HG02678 (cell line): ENCODE measurements around the gene GDNF.
"Not testable (repeated sequence)": the region's sequence is repeated elsewhere in the genome, so short reads cannot be mapped to it uniquely, and the experiment has no call there.

Experiments
- ATAC-seq: cut with Tn5 transposase; IDR thresholded peaks from one replicate; pipeline ENCODE4 v1.9.1; 2021; ENCODE audit warnings: mild to moderate bottlenecking, moderate library complexity; ENCODE audit not compliant: unreplicated experiment

The GDNF gene

DNA sequence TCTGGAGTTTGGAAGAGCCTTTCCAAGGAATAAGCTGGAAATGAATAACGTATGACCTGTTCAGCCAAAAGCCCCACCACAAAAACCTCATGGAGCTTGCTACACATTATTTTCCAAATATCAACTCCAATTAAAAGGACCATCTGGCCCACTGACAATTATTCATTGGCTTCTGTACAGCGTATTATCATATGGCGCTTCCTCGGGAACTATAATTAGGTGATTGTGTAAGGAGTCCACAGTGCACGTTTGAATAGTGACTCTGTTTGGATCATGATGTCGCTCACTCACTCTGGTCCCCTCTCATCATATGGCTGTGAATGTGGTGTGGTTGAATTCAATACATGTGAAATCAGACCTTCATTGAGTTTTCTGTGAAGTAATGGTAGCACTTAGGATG is 52.1 kb downstream of the GDNF start:
- ATAC-seq, result no peak

DNA sequence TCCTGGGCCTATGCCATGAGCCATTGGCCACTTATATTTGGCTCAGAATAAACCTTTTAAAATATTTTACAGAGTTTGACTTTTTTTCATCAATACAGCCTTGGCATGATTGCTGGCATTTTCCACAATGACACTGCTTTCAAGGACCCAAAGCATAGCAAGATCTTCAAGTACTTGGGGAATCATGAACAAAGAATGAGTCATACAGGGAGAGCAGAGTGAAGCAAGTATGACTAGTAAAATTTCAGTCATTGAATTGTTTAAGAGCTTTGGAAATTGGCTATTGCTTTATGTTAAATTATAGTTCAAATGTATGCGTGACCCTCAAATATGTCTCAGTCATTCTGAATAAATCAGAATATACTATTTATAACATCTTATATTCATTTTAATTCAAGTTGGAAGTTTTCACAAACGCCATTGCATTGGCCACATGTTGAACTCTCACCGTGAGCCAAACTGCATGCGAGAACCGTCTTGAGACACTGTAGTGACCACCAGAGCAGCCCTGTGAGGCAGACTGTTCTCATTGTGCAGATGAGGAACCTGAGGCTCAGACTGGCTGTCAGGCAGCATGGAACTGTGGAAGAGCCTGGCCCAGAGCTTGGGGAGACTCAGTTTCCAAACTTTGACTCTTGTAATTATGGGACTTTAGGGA is 52.9 kb downstream of the GDNF start:
- no peak for ATAC-seq

DNA sequence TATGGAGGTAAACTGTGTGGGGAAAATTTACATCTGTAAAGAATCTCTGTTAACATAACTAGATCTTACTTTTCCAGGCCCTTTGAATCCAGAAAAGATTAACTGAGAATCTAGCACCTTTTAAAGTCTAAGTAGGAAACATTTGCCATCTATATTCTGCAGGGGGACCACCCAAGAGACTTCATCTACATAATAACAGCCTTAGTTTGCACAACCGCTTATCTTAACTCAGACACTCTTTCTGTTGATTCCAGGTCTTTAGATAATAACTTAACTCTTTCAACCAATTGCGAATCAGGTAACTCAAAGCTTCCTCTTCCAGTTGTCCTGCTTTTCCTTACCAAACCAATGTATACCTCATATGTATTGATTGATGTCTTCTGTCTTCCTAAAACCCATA is 53.4 kb downstream of the GDNF start:
- no peak for ATAC-seq

DNA sequence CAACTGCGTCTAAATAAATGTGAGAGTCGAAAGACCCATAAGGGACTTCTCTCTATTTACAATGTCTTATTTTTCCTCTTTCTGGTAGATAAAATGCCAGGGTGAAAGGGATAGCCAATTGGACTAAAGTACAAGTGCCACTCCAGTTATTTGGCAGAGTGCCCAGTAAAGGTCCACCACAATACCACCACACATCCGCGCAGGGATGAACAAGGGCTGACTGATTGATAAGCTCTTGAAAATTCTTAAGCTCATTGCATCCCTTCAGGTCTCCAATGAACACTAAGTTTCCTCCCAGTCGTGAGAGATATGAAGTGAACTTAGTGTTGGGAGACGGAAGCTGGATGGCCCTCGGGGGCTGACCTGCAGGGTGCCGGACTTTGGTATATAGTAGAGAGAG is 58.4 kb downstream of the GDNF start:
- ATAC-seq, result not testable (repeated sequence)

DNA sequence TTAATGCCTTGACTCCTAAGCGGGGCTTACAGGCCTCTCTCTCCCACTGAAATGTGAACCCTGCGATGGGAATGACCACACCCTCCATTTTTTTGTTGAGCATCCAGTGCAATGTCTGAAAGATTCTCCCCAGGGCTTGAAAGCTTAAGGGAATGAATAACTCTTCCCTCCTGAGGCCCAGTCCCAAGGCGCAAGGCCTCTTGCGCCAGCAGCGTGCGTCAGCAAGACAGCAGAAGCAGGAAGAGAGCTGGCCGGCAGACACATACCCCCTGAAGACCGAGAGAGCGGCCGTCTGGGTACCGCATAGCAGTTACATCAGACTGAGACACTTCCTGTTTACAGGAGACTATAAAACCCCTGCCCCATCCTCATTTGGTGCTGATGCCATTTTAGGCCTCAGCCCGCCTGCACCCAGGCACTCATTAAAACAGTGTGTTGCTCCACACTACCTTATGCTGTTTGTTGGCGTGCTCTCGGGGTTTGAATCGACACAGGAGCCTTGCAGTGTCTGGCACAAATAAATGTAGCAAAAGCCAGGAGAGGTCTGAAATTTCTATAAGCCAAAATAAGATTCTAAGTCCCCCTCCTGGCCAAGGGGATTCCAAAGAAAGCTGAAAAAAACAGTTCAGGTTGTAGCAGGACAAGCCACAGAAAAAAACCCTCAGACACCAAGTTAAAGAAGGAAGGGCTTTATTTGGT is 62.3 kb downstream of the GDNF start:
- no peak for ATAC-seq

DNA sequence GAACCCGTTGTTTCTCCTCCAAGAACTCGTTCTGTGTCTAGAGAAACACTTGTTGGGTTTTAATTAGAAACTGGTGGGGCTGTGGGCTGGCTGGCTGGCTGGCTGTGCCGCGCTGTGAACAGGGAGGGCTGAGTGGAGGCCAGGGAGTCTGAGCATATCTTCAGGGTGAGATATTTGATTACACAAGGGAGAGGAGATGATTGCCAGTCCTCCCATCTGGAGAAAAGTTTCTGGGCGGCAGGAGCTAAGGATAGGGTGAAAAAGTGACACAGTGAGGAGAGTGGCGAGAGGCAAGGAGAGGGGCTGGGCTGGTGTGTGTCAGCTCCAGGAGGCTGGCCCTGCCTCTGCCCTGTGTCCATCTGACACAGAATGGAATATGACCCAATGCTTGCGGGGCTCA is 63.0 kb downstream of the GDNF start:
- ATAC-seq, result no peak

DNA sequence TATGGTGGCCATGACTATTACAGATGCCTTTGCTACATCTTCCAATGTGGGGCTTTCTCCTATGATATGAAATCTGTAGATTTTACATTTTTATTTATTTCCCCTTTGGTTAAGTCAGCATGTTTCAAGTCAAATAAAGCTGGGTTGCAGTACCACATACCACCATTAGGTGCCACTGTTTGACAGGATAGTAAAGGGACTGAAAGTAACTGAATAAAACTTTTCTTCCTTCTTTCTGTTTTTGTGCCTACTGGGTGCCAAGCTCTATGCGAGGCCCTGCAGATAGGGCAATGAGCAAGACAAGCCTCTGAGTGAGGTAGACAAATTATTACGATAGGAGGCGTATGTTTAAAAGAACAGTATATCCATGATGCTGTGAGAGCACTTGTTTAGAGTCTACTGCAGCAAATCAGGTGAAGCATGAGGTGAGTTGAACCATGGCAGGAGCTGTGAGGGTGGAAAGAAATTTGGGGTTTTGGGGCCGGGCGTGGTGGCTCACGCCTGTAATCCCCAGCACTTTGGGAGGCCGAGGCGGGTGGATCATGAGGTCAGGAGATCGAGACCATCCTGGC is 64.8 kb downstream of the GDNF start:
- no peak for ATAC-seq

DNA sequence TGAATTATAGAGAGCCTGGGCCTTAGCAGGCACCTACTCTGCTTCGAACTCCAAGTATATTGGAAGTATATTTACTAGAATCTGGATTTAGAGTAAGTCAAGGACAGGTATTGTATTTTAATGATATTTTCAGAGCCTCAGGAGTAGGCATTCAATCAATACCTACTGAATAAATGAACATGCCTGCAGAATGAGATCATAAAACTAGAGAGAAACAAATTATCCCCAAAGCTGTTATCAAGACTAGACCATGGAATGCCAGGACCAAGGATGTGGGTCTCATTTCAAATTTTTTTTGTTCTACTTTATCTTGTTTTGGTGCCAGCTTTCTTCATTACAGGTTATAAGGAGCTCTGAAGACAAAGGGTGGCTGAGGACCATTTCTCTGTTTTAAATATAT is 66.0 kb downstream of the GDNF start:
- ATAC-seq, result no peak

DNA sequence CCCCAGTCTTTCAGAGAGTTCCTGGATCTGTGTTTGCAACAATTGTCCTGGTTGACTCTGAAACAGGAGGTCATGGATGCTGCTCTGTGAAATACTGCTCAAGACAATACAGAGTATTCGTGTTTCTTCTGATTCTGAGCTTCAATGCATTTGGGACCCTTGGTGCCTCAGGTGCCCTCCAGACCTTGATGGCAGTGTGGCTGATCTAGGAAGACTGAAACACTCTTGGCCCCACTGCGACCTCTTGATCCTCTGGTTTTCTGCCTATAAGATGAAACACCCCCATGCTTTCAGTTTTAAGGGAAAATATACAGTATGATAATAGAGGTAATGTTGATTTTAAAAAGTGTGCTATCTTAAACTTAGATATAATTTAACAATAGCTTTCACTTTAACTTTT is 67.6 kb downstream of the GDNF start:
- no peak for ATAC-seq

DNA sequence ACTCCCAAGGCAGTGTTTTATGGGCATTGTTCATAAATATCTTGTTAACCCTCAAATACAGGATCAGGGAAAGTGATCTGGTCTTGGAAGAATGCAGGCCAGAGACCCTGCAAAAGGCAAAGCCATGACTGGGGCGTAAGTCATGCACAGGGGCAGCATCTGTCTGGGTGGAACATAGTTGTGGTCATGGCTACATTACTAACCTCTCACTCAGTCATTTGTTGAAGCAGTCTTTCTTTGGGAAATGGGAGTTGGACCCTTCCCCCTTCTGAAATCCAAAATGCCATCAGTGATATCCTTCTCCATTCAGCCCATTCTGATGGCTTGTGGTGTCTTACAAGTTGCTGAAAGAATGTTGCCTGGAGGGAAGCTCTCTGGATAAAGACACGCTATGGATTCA is 68.1 kb downstream of the GDNF start:
- ATAC-seq, result no peak

DNA sequence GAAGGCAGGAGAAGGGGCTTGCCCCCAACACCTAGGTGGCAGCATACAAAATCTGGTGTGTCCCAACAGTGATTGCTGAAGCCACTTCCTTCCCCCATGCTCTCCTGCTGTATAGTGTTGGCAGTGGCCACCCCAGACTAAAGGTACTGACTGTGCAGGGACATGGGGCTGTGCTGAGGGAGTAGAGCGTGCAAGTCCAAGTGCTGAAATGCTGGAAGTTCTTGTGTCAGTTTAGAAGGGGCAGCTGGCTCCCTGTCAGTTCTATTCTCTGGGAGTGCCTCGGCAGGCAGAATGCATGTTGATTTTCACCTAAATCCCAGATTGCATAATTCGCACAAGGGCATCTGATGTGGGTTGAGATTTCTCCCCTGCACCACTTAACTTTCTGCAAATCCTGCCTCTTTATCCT is 68.6 kb downstream of the GDNF start:
- ATAC-seq, result no peak

DNA sequence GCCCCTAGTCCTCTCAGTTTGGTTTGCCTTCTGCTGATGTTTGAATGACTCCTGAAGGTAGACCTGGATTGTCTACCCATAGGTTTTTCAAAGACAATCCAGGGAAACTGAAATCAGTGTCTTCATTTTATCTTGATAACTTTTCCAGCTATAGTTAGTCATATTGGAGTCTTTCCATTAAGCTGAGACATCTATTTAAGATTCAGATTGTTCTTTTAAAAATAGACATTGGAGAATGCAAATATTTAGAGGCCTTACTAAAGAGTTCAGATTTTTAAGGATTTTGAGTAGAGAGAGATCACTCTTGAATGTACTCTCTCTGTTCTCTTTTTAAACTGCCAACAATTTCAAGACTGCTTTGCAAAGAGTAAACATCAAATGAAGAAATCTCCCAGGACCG is 69.1 kb downstream of the GDNF start:
- no peak for ATAC-seq

DNA sequence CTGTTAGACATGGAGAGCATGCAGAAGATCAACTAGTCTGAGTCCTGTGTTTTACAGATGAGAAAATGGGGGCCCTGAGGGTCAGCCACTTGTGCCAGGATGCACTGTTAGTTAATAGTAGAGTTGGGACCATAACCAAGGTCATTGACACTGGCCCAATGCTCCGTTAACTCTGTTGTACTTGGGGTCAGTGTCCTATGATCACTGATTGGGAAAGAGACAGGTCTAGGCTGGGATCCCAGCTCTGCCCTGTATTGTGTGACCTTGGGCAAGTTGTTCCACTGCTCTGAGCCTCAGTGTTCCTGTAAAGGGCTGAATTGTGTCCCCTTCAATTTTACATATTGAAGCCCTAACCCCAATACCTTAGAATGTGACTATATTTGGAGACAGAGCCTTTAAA is 70.0 kb downstream of the GDNF start:
- ATAC-seq, result no peak

DNA sequence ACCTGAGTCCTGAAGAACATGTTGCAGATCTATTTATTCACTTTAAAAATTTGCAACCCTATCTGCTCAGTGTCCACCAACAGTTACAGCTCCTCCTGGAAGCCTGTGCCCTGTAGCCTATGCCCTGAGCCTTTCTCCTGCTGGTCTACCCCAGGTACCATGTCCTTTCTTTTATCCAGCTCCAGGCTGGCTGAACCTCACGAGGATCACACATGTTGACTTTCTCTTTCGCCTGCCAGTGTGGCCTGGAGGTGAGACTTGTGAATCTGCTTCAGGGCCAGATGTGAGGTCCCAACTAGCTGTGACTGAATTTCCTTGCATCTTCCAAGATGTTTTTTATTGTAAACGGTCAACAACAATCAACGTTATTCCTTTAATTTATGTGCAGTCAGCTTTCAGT is 70.7 kb downstream of the GDNF start:
- no peak for ATAC-seq

DNA sequence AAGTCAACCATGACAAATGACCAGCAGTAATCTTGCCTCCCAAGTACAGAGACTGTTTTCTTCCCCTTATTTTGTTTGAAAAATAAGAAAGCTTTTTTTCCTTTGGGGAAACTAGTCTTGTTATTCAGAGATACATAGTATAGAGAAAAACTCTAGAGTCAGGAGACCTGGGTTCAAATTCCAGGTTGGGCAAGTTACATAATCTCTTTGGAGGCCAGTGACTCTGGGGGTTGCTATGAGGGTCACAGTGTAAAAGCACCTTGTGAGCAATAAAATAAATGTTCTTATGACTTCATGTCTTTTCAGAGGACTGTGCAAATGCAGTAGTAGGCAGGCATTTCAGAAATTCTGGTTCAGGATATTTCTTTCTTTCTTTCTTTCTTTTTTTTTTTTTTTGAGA is 71.5 kb downstream of the GDNF start:
- no peak for ATAC-seq

DNA sequence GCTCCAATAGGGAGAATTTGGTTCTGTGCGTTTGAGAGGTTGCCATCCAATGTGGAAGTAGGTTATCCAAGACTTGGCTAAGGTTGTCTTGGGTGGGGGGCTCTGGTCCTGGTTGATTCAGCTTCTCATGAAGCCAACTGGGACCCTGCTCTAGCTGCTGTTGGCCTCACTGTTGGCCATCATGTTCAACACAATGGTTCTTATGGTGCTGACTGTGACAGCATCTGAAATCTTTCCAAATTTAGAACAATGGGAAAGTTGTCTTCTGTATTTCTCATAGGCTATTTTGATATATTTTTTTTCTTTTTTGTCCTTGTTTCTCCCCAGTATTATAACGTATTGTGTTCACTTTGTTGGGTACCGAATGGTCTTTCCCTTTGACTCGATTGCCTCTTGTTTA is 71.9 kb downstream of the GDNF start:
- no peak for ATAC-seq

DNA sequence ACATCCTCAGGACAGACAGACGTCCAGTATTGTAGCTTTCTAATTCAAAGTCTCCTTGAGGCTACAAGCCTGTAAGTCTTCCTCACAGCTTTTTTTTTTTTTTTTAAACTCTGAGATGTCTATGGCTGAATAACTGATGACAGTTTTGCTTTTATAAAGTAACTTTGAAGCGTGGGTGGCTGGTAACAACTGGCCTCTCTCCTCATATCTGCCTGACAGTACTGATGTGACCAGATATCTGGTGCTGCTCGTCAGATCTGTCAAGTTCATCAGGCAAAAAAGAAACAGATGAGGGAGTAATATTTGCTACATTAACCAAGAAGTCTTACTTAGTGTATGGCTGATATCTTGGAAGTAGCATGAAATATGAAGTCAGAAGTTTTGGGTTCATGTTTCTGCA is 72.6 kb downstream of the GDNF start:
- ATAC-seq, result no peak
